ENCODE data around the gene OLA1. TPM values are rescaled to one million over a fixed set of nuclear protein-coding genes. Genes with fewer than 3 reads are reported as not detected.

Gene OLA1
- polyA plus RNA-seq, 1 donor (not counting 4 experiments of a cell fraction or from before 2014, with no cell fraction given), result 217 TPM

GRCh38 chr2:174028935-174029334 is 219.4 kb downstream of the OLA1 start:
- no peak overlapping the region for H3K27ac ChIP-seq (ENCODE audit: control insufficient read depth, insufficient read depth, low read length)
- H3K4me1 ChIP-seq (ENCODE audit: control insufficient read depth, extremely low read depth, insufficient read depth, low read length), result peaks cover 21% of the 10 kb centered on the region
- H3K36me3 ChIP-seq (ENCODE audit: control insufficient read depth in 2 of 2, extremely low read depth in 1 of 2, insufficient read depth in 2 of 2, low read length in 2 of 2), result peaks cover 0 to 1% of the 10 kb centered on the region in 2 experiments
- FAIRE-seq, result no peak
- H3K27me3 ChIP-seq (ENCODE audit: control insufficient read depth, extremely low read depth, insufficient read depth, low read length), result no peaks in the 10 kb centered on the region
- peaks cover 4% of the 10 kb centered on the region for H3K9me1 ChIP-seq (ENCODE audit: control insufficient read depth, extremely low read depth, insufficient read depth, low read length)
- no peak overlapping the region for H3K4me2 ChIP-seq (ENCODE audit: control insufficient read depth, extremely low read depth, insufficient read depth, low read depth, low read length)
- no peaks in the 10 kb centered on the region for H4K20me1 ChIP-seq (ENCODE audit: control insufficient read depth, extremely low read depth, insufficient read depth, low read length)
- TF ChIP-seq EZH2 (IDR thresholded peaks at IDR 0.05; ENCODE audit: low read length), result no peak
- TF ChIP-seq, protein P1, sequence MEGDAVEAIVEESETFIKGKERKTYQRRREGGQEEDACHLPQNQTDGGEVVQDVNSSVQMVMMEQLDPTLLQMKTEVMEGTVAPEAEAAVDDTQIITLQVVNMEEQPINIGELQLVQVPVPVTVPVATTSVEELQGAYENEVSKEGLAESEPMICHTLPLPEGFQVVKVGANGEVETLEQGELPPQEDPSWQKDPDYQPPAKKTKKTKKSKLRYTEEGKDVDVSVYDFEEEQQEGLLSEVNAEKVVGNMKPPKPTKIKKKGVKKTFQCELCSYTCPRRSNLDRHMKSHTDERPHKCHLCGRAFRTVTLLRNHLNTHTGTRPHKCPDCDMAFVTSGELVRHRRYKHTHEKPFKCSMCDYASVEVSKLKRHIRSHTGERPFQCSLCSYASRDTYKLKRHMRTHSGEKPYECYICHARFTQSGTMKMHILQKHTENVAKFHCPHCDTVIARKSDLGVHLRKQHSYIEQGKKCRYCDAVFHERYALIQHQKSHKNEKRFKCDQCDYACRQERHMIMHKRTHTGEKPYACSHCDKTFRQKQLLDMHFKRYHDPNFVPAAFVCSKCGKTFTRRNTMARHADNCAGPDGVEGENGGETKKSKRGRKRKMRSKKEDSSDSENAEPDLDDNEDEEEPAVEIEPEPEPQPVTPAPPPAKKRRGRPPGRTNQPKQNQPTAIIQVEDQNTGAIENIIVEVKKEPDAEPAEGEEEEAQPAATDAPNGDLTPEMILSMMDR (optimal IDR thresholded peaks at IDR 0.05 in 1 of 3, IDR thresholded peaks at IDR 0.05 in 1 of 3, conservative IDR thresholded peaks at IDR 0.05 in 1 of 3; ENCODE audit: extremely low read depth in 1 of 3, insufficient read depth in 2 of 3, low read length in 3 of 3), result no peak
- H3K4me3 ChIP-seq (ENCODE audit: control insufficient read depth in 2 of 3, extremely low read depth in 1 of 3, insufficient read depth in 2 of 3, low read depth in 1 of 3, low read length in 3 of 3), result no peak overlapping the region
- H3K9ac ChIP-seq (ENCODE audit: control insufficient read depth, extremely low read depth, insufficient read depth, low read length), result no peak overlapping the region
- H3K79me2 ChIP-seq (ENCODE audit: control insufficient read depth, insufficient read depth, low read length), result no peaks in the 10 kb centered on the region
- dilution Hi-C loops (cut with MboI; ENCODE audit: extremely low pct_ligation_motif_present, low sequenced_read_pairs), result no loop called here
- H2AFZ ChIP-seq (ENCODE audit: control insufficient read depth, low read length), result no peak overlapping the region
- peaks cover 2% of the 10 kb centered on the region for H3K9me3 ChIP-seq (ENCODE audit: control insufficient read depth, low read depth, low read length)
- no peak for DNase-seq (ENCODE audit: low read depth, low spot score)

DNA sequence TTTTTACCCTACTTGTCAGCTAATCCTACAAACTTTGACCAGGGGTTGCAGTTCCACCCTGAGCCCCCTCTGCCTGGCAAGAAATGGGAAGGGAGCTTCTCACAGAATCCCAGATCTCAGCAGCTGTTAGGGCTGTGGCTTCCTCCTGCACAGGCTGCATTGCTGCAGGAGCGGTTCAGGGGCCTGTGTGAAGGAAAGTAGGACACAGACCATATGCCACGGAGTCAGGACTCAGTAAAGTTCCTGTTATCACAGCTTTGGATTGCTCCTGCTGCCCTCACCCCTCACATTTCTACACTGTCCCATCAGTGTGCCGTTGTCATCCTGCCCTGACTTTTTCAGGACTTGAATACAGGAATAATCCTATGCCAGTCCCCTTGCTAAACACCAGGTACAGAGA is 220.4 kb downstream of the OLA1 start:
- TF ChIP-seq, protein P1 (optimal IDR thresholded peaks at IDR 0.05 in 1 of 3, IDR thresholded peaks at IDR 0.05 in 1 of 3, conservative IDR thresholded peaks at IDR 0.05 in 1 of 3; ENCODE audit: extremely low read depth in 1 of 3, insufficient read depth in 2 of 3, low read length in 3 of 3), result no peak
- TF ChIP-seq EZH2 (IDR thresholded peaks at IDR 0.05; ENCODE audit: low read length), result no peak

More for the DNA sequence above, 220.4 kb downstream of the OLA1 start:
- Histone ChIP-seq H3K4me1 (ENCODE audit: control insufficient read depth, extremely low read depth, insufficient read depth, low read length) (peaks cover 26% of the 10 kb centered on the region), H3K27ac (ENCODE audit: control insufficient read depth, insufficient read depth, low read length) (no peak overlapping the region), H3K36me3 (ENCODE audit: control insufficient read depth in 2 of 2, extremely low read depth in 1 of 2, insufficient read depth in 2 of 2, low read length in 2 of 2) (peaks cover 0 to 1% of the 10 kb centered on the region in 2 experiments), H3K4me2 (ENCODE audit: control insufficient read depth, extremely low read depth, insufficient read depth, low read depth, low read length) (no peak overlapping the region), H3K9me1 (ENCODE audit: control insufficient read depth, extremely low read depth, insufficient read depth, low read length) (peaks cover 4% of the 10 kb centered on the region), H3K9ac (ENCODE audit: control insufficient read depth, extremely low read depth, insufficient read depth, low read length) (no peak overlapping the region), H3K4me3 (ENCODE audit: control insufficient read depth in 2 of 3, extremely low read depth in 1 of 3, insufficient read depth in 2 of 3, low read depth in 1 of 3, low read length in 3 of 3) (no peak overlapping the region), H3K9me3 (ENCODE audit: control insufficient read depth, low read depth, low read length) (peaks cover 2% of the 10 kb centered on the region), H3K27me3 (ENCODE audit: control insufficient read depth, extremely low read depth, insufficient read depth, low read length) (no peaks in the 10 kb centered on the region), H2AFZ (ENCODE audit: control insufficient read depth, low read length) (no peak overlapping the region), H4K20me1 (ENCODE audit: control insufficient read depth, extremely low read depth, insufficient read depth, low read length) (no peaks in the 10 kb centered on the region), H3K79me2 (ENCODE audit: control insufficient read depth, insufficient read depth, low read length) (no peaks in the 10 kb centered on the region)
- DNase-seq (ENCODE audit: low read depth, low spot score), result no peak
- dilution Hi-C loops (cut with MboI; ENCODE audit: extremely low pct_ligation_motif_present, low sequenced_read_pairs), result no loop called here
- no peak for FAIRE-seq

Measured in keratinocyte (primary cell).